ENCODE results near the gene VENTX. TPM values are rescaled to one million over a fixed set of nuclear protein-coding genes. Genes with fewer than 3 reads are reported as not detected.

The VENTX gene
- total RNA-seq, 1 experiment from 2014 or later = 28.0 TPM

- Mint-ChIP-seq H3K4me3 (no peak overlapping the region), H3K4me1 (peaks cover 3% of the 10 kb centered on the region; the same call in 1 of the 2 replicates), H3K36me3 (peaks cover 13% of the 10 kb centered on the region), H3K27ac (no peak overlapping the region), H3K9me3 (no peaks in the 10 kb centered on the region), H3K27me3 (ENCODE audit: low read depth) (no peaks in the 10 kb centered on the region)
- ChIA-PET CTCF (interaction anchor here (1.0 to 1.7 kb wide), 4 partner anchors 11 to 73 kb away, joined by 3 to 8 read pairs (median 4); no protein-coding TSS in a partner anchor), POLR2A (no interaction called here)
- TF ChIP-seq EMX1 (CRISPR knock-in tag; IDR thresholded peaks at IDR 0.05) (no peak), ELF4 (CRISPR knock-in tag; IDR thresholded peaks at IDR 0.05; ENCODE audit: low read depth) (no peak), GRHL2 (CRISPR knock-in tag; IDR thresholded peaks at IDR 0.05; ENCODE audit: insufficient replicate concordance, severe bottlenecking) (no peak), ZNF425 (CRISPR knock-in tag; conservative IDR thresholded peaks at IDR 0.05) (no peak), FOXP1 (CRISPR knock-in tag; IDR thresholded peaks at IDR 0.05; ENCODE audit: borderline replicate concordance) (no peak), E2F4 (CRISPR knock-in tag; IDR thresholded peaks at IDR 0.05; ENCODE audit: borderline replicate concordance, low read depth) (no peak), FOXK1 (CRISPR knock-in tag; IDR thresholded peaks at IDR 0.05) (no peak), ARID4B (CRISPR knock-in tag; IDR thresholded peaks at IDR 0.05; ENCODE audit: borderline replicate concordance) (no peak), ZNF396 (CRISPR knock-in tag; IDR thresholded peaks at IDR 0.05; ENCODE audit: borderline replicate concordance) (no peak), MAX (CRISPR knock-in tag; IDR thresholded peaks at IDR 0.05) (no peak)
- ATAC-seq (no peak), DNase-seq (ENCODE audit: low spot score) (no peak)
Measured at GRCh38 chr10:133215586-133215985, 22.1 kb upstream of the VENTX start.

GRCh38 chr10:133216776-133217175 is 20.9 kb upstream of the VENTX start:
- H3K4me1 Mint-ChIP-seq = peaks cover 10% of the 10 kb centered on the region
- peak overlapping the region; percentile 60; the same call in 1 of the 2 replicates for H3K27ac Mint-ChIP-seq
- H3K27me3 Mint-ChIP-seq (ENCODE audit: low read depth) = no peaks in the 10 kb centered on the region
- DNase-seq (ENCODE audit: low spot score) = no peak
- CTCF ChIA-PET = interaction anchor here (0.7 to 1.0 kb wide), 2 partner anchors 113 to 305 kb away, joined by 3 read pairs; no protein-coding TSS in a partner anchor
- no peaks in the 10 kb centered on the region for H3K9me3 Mint-ChIP-seq
- no peak overlapping the region for H3K4me3 Mint-ChIP-seq
- POLR2A ChIA-PET = no interaction called here
- ATAC-seq = no peak
- H3K36me3 Mint-ChIP-seq = peaks cover 13% of the 10 kb centered on the region
- TF ChIP-seq FOXP4 (CRISPR knock-in tag; IDR thresholded peaks at IDR 0.05) (no peak), TCF7 (CRISPR knock-in tag; IDR thresholded peaks at IDR 0.05; ENCODE audit: low read depth) (no peak), STAT6 (CRISPR knock-in tag; conservative IDR thresholded peaks at IDR 0.05; ENCODE audit: low read depth) (no peak), NR2C2 (CRISPR knock-in tag; IDR thresholded peaks at IDR 0.05) (no peak), ATF6 (CRISPR knock-in tag; IDR thresholded peaks at IDR 0.05) (no peak), CREM (CRISPR knock-in tag; IDR thresholded peaks at IDR 0.05) (no peak), MLX (CRISPR knock-in tag; IDR thresholded peaks at IDR 0.05) (no peak), ZNF219 (CRISPR knock-in tag; IDR thresholded peaks at IDR 0.05; ENCODE audit: borderline replicate concordance) (no peak), KAT7 (CRISPR knock-in tag; IDR thresholded peaks at IDR 0.05; ENCODE audit: borderline replicate concordance) (no peak)
